ENCODE results near the gene MLLT6. TPM values are rescaled to one million over a fixed set of nuclear protein-coding genes. Genes with fewer than 3 reads are reported as not detected.

The MLLT6 gene
- total and polyA plus RNA-seq, 2 of the 13 experiments (the other 11 are each of a cell fraction or from before 2014, with no cell fraction given): 50.7 to 69.5 TPM

DNA sequence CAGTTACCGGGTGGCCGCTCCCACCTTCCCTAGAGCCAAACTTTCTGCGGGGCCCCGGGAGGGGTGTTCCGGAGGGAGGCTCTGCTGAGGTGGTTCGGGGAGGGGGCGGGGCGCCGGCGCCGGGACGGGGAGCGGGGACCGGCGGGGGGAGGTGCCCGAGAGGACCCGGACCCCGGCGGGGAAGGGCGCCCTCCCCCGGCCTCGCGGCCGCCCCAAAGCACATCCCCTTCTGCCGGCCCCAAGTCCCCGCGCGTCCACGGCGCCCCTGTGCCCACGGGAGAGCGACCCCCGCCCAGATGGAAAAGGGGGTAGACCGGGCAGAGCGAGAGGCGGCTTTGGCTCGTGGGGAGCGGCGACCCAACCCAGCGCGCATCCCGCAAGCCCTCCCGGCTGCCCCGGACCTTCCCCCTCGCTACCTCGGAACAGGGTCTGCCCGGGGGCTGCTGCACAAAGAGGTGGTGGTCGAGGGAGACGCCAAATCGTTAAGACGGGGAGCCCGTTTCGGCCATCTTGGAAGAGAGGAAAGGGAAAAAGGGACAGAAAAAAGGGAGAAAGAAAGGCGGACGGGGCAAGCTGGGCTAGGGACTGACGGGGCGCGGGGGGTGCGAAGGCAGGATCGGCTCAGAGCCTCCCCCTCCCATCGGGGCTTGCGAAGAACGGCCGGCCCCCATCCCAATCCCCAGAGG lies 42.5 kb downstream of the MLLT6 start (continued):
- TF ChIP-seq KLF12 (CRISPR knock-in tag; IDR thresholded peaks at IDR 0.05; ENCODE audit: borderline replicate concordance) (no peak), ZNF780A (CRISPR knock-in tag; IDR thresholded peaks at IDR 0.05) (no peak), ZNF775 (CRISPR knock-in tag; IDR thresholded peaks at IDR 0.05; ENCODE audit: borderline replicate concordance) (no peak), ZFP37 (CRISPR knock-in tag; IDR thresholded peaks at IDR 0.05; ENCODE audit: borderline replicate concordance) (no peak), ZNF280B (CRISPR knock-in tag; IDR thresholded peaks at IDR 0.05; ENCODE audit: borderline replicate concordance) (no peak), ZNF740 (CRISPR knock-in tag; IDR thresholded peaks at IDR 0.05) (no peak), DR1 (CRISPR knock-in tag; IDR thresholded peaks at IDR 0.05) (no peak), POLR2AphosphoS5 (IDR thresholded peaks at IDR 0.05; ENCODE audit: low read depth, low read length) (no peak), TMF1 (CRISPR knock-in tag; IDR thresholded peaks at IDR 0.05; ENCODE audit: low read depth) (no peak), PHF21A (CRISPR knock-in tag; IDR thresholded peaks at IDR 0.05) (no peak), PBX2 (CRISPR knock-in tag; IDR thresholded peaks at IDR 0.05) (no peak), KDM5B (CRISPR knock-in tag; IDR thresholded peaks at IDR 0.05; ENCODE audit: borderline replicate concordance) (no peak), ZEB1 (IDR thresholded peaks at IDR 0.05; ENCODE audit: insufficient replicate concordance, low read depth) (no peak), IRF9 (CRISPR knock-in tag; IDR thresholded peaks at IDR 0.05; ENCODE audit: borderline replicate concordance) (no peak), GFI1 (CRISPR knock-in tag; IDR thresholded peaks at IDR 0.05; ENCODE audit: borderline replicate concordance) (peak; percentile 23; the same call in 1 of the 2 replicates)
- TF ChIP-seq, protein P1, sequence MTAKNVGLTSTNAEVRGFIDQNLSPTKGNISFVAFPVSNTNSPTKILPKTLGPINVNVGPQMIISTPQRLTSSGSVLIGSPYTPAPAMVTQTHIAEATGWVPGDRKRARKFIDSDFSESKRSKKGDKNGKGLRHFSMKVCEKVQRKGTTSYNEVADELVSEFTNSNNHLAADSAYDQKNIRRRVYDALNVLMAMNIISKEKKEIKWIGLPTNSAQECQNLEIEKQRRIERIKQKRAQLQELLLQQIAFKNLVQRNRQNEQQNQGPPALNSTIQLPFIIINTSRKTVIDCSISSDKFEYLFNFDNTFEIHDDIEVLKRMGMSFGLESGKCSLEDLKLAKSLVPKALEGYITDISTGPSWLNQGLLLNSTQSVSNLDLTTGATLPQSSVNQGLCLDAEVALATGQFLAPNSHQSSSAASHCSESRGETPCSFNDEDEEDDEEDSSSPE (CRISPR knock-in tag; IDR thresholded peaks at IDR 0.05): no peak
- TF ChIP-seq, protein P2, sequence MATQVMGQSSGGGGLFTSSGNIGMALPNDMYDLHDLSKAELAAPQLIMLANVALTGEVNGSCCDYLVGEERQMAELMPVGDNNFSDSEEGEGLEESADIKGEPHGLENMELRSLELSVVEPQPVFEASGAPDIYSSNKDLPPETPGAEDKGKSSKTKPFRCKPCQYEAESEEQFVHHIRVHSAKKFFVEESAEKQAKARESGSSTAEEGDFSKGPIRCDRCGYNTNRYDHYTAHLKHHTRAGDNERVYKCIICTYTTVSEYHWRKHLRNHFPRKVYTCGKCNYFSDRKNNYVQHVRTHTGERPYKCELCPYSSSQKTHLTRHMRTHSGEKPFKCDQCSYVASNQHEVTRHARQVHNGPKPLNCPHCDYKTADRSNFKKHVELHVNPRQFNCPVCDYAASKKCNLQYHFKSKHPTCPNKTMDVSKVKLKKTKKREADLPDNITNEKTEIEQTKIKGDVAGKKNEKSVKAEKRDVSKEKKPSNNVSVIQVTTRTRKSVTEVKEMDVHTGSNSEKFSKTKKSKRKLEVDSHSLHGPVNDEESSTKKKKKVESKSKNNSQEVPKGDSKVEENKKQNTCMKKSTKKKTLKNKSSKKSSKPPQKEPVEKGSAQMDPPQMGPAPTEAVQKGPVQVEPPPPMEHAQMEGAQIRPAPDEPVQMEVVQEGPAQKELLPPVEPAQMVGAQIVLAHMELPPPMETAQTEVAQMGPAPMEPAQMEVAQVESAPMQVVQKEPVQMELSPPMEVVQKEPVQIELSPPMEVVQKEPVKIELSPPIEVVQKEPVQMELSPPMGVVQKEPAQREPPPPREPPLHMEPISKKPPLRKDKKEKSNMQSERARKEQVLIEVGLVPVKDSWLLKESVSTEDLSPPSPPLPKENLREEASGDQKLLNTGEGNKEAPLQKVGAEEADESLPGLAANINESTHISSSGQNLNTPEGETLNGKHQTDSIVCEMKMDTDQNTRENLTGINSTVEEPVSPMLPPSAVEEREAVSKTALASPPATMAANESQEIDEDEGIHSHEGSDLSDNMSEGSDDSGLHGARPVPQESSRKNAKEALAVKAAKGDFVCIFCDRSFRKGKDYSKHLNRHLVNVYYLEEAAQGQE (IDR thresholded peaks at IDR 0.05; ENCODE audit: borderline replicate concordance in 1 of 2, low read depth in 1 of 2, low read length in 2 of 2): no peak
- TF ChIP-seq, protein P3, sequence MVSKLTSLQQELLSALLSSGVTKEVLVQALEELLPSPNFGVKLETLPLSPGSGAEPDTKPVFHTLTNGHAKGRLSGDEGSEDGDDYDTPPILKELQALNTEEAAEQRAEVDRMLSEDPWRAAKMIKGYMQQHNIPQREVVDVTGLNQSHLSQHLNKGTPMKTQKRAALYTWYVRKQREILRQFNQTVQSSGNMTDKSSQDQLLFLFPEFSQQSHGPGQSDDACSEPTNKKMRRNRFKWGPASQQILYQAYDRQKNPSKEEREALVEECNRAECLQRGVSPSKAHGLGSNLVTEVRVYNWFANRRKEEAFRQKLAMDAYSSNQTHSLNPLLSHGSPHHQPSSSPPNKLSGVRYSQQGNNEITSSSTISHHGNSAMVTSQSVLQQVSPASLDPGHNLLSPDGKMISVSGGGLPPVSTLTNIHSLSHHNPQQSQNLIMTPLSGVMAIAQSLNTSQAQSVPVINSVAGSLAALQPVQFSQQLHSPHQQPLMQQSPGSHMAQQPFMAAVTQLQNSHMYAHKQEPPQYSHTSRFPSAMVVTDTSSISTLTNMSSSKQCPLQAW (CRISPR knock-in tag; IDR thresholded peaks at IDR 0.05): peak; percentile 47; the same call in 1 of the 2 replicates

Measured in HepG2 (cell line).